Tibial nerve (tissue), 4 donors: ENCODE measurements around the gene KRTAP12-2. TPM values are rescaled to one million over a fixed set of nuclear protein-coding genes. Genes with fewer than 3 reads are reported as not detected.
"Not testable (repeated sequence)": the region's sequence is repeated elsewhere in the genome, so short reads cannot be mapped to it uniquely, and the experiment has no call there.

Experiments
- DNase-seq, 2 donors: peaks; one replicate each; pipeline ENCODE4 v3.0.0-alpha.2; 2019; ENCODE audit warnings: low spot score in 2 of 2
- H3K27ac ChIP-seq, 4 donors: fragments of 200-600 bp; sonication (generic) in 3 of 4; one replicate each; pipeline ENCODE4 v1.5.1; 2017 to 2019; ENCODE audit warnings: mild to moderate bottlenecking in 1 of 4
- H3K27me3 ChIP-seq, 2 donors: fragments of 200-600 bp; sonication (generic) in 1 of 2; one replicate each; pipeline versions ENCODE4 v1.5.1 to v1.6.0; 2017 to 2019
- H3K36me3 ChIP-seq, 3 donors: fragments of 200-600 bp; sonication (generic); one replicate each; pipeline ENCODE4 v1.5.1; 2018 to 2019
- H3K4me1 ChIP-seq, 4 donors: fragments of 200-600 bp; sonication (generic) in 3 of 4; one replicate each; pipeline ENCODE4 v1.5.1; 2017 to 2019
- H3K4me3 ChIP-seq, 4 donors: fragments of 200-600 bp; sonication (generic) in 3 of 4; one replicate each; pipeline ENCODE4 v1.5.1; 2017 to 2019; ENCODE audit warnings: mild to moderate bottlenecking in 1 of 4, moderate library complexity in 1 of 4
- H3K9me3 ChIP-seq, 4 donors: fragments of 200-600 bp; sonication (generic) in 3 of 4; one replicate each; pipeline ENCODE4 v1.5.1; 2017 to 2019
- EP300 ChIP-seq, 2 donors: sonication (generic); formaldehyde crosslinking; IDR thresholded peaks; one replicate each; pipeline ENCODE4 v1.6.1; 2017; ENCODE audit warnings: antibody characterized with exemption in 2 of 2, mild to moderate bottlenecking in 1 of 2
- POLR2A ChIP-seq, 2 donors: fragments of 450-650 bp; IDR thresholded peaks; one replicate each; pipeline ENCODE4 v1.6.1; 2017; ENCODE audit warnings: antibody characterized with exemption in 2 of 2, mild to moderate bottlenecking in 2 of 2, moderate library complexity in 2 of 2
- WGBS, 2 donors: methylation state at CpG; one replicate each; pipeline ENCODE4 v1.1.5; 2018; 5-methylcytosine and 5-hydroxymethylcytosine counted together
- total RNA-seq, 4 donors: library from RNA; depleted of rRNA; stranded (reverse); fragments of >200 nt; gene quantifications; one replicate each; pipeline ENCODE4 v1.1.0, GENCODE V29; 2016
- TF ChIP-seq, protein P1 (sequence below), 5 experiments: fragments of 200-600 bp in 3 of 5; fragments of 450-650 bp in 2 of 5; sonication (generic) in 3 of 5; IDR thresholded peaks; one replicate each; pipeline ENCODE4 v1.5.1; 2016 to 2019; ENCODE audit warnings: antibody characterized with exemption in 5 of 5, mild to moderate bottlenecking in 3 of 5, moderate library complexity in 2 of 5

Gene KRTAP12-2
- total RNA-seq, 4 donors from 2014 or later = not detected

DNA sequence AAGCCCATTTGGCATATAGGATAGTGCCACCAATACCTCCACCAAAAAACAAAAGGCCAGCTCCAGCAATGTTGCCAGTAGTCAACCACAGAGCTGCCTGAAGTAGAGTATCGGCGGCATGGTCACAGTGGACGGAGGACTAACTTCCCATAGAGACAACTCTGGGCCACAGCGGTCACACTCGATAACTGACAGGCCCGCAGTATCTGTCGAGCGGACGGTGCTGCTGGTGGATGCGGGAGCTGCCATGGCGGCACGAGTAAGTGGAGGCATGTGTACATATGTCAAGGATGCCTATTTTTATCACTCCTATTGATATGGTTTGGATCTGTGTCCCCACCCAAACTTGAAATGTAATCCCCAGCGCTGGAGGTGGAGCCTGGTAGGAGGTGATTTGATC, 11.2 kb upstream of the KRTAP12-2 start:
- DNase-seq = no peak
- no peaks in the 10 kb centered on the region for H3K36me3 ChIP-seq

DNA sequence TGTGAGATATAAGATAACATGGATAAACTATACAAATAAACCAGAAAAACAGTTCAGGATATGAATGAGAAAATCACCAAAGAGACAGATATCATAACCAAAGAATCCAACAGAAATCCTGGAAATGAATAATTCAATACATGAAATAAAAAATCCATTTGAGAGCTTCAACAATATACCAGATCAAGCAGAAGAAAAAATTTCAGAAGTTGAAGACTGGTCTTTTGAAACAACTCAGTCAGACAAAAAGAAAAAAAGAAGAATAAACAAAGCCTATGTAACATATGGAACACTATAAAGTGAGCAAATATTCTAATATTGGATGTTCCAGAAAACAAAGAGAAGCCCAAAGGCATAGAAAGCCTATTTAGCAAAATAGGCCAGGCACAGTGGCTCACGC, 5.2 kb upstream of the KRTAP12-2 start:
- Histone ChIP-seq H3K4me3 (no peak overlapping the region), H3K36me3 (no peaks in the 10 kb centered on the region), H3K4me1 (no peaks in the 10 kb centered on the region), H3K27ac (no peak overlapping the region), H3K27me3 (no peaks in the 10 kb centered on the region), H3K9me3 (peaks cover 0 to 55% (median 8%) of the 10 kb centered on the region in 4 donors)
- no peak for TF ChIP-seq POLR2A (IDR thresholded peaks at IDR 0.05)
- TF ChIP-seq, protein P1, sequence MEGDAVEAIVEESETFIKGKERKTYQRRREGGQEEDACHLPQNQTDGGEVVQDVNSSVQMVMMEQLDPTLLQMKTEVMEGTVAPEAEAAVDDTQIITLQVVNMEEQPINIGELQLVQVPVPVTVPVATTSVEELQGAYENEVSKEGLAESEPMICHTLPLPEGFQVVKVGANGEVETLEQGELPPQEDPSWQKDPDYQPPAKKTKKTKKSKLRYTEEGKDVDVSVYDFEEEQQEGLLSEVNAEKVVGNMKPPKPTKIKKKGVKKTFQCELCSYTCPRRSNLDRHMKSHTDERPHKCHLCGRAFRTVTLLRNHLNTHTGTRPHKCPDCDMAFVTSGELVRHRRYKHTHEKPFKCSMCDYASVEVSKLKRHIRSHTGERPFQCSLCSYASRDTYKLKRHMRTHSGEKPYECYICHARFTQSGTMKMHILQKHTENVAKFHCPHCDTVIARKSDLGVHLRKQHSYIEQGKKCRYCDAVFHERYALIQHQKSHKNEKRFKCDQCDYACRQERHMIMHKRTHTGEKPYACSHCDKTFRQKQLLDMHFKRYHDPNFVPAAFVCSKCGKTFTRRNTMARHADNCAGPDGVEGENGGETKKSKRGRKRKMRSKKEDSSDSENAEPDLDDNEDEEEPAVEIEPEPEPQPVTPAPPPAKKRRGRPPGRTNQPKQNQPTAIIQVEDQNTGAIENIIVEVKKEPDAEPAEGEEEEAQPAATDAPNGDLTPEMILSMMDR (IDR thresholded peaks at IDR 0.05) = no peak
- no peak for TF ChIP-seq EP300 (IDR thresholded peaks at IDR 0.05)
- DNase-seq = no peak
- WGBS, 2 donors = 92% methylated on average over 1 of the region's 1 CpG

More for the DNA sequence above, 11.2 kb upstream of the KRTAP12-2 start:
- TF ChIP-seq, protein P1 (IDR thresholded peaks at IDR 0.05) = no peak
- Histone ChIP-seq H3K9me3 (peaks cover 0 to 16% (median 3%) of the 10 kb centered on the region in 4 donors), H3K4me3 (no peak overlapping the region), H3K27me3 (no peaks in the 10 kb centered on the region), H3K4me1 (no peaks in the 10 kb centered on the region), H3K27ac (no peak overlapping the region)
- 94% methylated on average over 13 of the region's 13 CpGs for WGBS, 2 donors

- WGBS, 2 donors = 80 to 91% methylated on average over 3 of the region's 3 CpGs
Observed at GRCh38 chr21:44670642-44671432, 4.1 kb upstream of the KRTAP12-2 start.

GRCh38 chr21:44667612-44668011, 885 bp upstream of the KRTAP12-2 start:
- no peak for TF ChIP-seq POLR2A (IDR thresholded peaks at IDR 0.05)
- TF ChIP-seq EP300 (IDR thresholded peaks at IDR 0.05) = no peak
- TF ChIP-seq, protein P1 (IDR thresholded peaks at IDR 0.05) = no peak
- DNase-seq = no peak
- no peaks in the 10 kb centered on the region for H3K27me3 ChIP-seq
- 53 to 57% methylated on average over 1 of the region's 1 CpG for WGBS, 2 donors
- H3K9me3 ChIP-seq = peaks cover 0 to 53% (median 4%) of the 10 kb centered on the region in 4 donors
- no peaks in the 10 kb centered on the region for H3K36me3 ChIP-seq
- no peak overlapping the region for H3K4me3 ChIP-seq
- no peaks in the 10 kb centered on the region for H3K4me1 ChIP-seq
- no peak overlapping the region for H3K27ac ChIP-seq

More at GRCh38 chr21:44670642-44671432, 4.1 kb upstream of the KRTAP12-2 start:
- Histone ChIP-seq H3K27me3 (no peaks in the 10 kb centered on the region), H3K9me3 (peaks cover 0 to 55% (median 8%) of the 10 kb centered on the region in 4 donors), H3K4me1 (no peaks in the 10 kb centered on the region), H3K4me3 (no peak overlapping the region), H3K27ac (no peak overlapping the region), H3K36me3 (no peaks in the 10 kb centered on the region)
- TF ChIP-seq EP300 (IDR thresholded peaks at IDR 0.05) = no peak
- no peak for TF ChIP-seq POLR2A (IDR thresholded peaks at IDR 0.05)
- TF ChIP-seq, protein P1 (IDR thresholded peaks at IDR 0.05) = no peak
- DNase-seq = no peak

GRCh38 chr21:44664691-44665090, 2.0 kb downstream of the KRTAP12-2 start:
- Histone ChIP-seq H3K4me1 (no peaks in the 10 kb centered on the region), H3K36me3 (no peaks in the 10 kb centered on the region), H3K9me3 (peaks cover 0 to 31% (median 0%) of the 10 kb centered on the region in 4 donors), H3K27me3 (no peaks in the 10 kb centered on the region), H3K27ac (no peak overlapping the region), H3K4me3 (no peak overlapping the region)
- WGBS, 2 donors = 82 to 84% methylated on average over 5 of the region's 5 CpGs
- TF ChIP-seq EP300 (IDR thresholded peaks at IDR 0.05) (no peak), POLR2A (IDR thresholded peaks at IDR 0.05) (no peak)
- TF ChIP-seq, protein P1 (IDR thresholded peaks at IDR 0.05) = no peak
- no peak for DNase-seq

DNA sequence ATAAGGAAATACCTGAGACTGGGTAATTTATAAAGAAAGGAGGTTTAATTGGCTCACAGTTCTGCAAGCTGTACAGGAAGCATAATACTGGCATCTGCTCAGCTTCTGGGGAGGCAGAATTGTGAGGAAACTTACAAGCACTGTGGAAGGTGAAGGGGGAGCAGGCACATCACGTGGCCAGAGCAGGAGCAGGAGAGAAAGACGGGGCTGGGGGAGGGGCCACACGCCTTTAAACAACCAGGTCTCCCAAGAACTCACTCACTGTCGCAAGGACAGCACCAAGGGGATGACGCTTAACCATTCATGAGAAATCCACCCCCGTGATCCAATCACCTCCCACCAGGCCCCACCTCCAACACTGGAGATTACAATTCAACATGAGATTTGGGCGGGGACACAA, 5.2 kb downstream of the KRTAP12-2 start:
- 42 to 48% methylated on average over 7 of the region's 7 CpGs for WGBS, 2 donors

More for the DNA sequence above, 5.2 kb downstream of the KRTAP12-2 start:
- H3K4me3 ChIP-seq, H3K36me3 ChIP-seq, H3K27ac ChIP-seq, H3K27me3 ChIP-seq, DNase-seq, H3K4me1 ChIP-seq: not testable (repeated sequence)
- peaks cover 0 to 36% (median 0%) of the 10 kb centered on the region in 4 donors for H3K9me3 ChIP-seq
